ENCODE measurements around the gene PSMD10. TPM values are rescaled to one million over a fixed set of nuclear protein-coding genes. Genes with fewer than 3 reads are reported as not detected.

The PSMD10 gene
- polyA plus RNA-seq, 3 donors from 2014 or later = 62.8 to 125 (median 82.2) TPM

DNA sequence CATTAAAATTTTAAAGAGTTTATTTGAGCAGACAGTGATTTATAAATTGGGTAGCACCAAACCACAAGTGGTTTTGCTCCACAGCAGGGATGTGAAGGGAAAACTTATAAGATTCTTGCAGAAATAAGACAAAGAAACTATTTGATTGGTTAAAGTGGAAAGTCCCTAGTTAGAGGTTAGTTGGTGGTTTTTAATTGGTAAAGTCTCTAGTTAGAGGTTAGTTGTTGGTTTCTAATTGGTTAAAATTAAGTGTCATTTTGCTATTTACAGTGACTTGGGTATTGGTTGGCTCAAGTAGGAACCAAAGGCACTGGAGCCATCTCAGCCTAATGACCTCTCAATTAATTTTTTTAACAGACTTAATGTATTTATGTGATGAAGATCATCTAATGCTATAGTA lies 23.2 kb upstream of the PSMD10 start:
- no peak for DNase-seq
- Mint-ChIP-seq H3K27me3 (ENCODE audit: low read depth in 3 of 3) (peaks cover 0 to 2% (median 0%) of the 10 kb centered on the region in 3 donors), H3K4me3 (no peak overlapping the region), H3K27ac (no peak overlapping the region), H3K9me3 (no peaks in the 10 kb centered on the region), H3K36me3 (no peaks in the 10 kb centered on the region), H3K4me1 (no peaks in the 10 kb centered on the region)

DNA sequence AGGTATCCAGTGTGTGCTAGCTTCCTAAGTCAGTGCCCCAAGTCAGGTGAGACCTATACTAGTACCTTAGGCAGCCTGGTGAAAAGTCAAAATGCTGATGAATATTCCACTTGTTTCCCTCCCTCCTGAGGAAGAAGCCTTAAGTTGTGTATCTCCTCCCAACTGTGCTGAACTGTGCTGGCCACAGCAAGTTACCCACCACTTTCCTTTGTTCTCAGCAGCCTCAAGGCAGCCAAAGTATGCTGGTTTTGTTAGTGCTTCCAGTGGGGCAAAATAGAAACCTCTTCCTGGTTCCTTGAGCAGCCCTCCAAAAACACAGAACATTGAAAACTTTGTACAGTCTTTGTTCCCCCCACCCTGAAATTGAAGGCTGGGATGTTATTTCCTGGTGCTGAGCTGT lies 14.1 kb upstream of the PSMD10 start:
- Mint-ChIP-seq H3K27ac (peak overlapping the region in 1 of 6 donors; percentile 9), H3K27me3 (ENCODE audit: low read depth in 3 of 3) (peaks cover 1 to 8% (median 7%) of the 10 kb centered on the region in 3 donors), H3K36me3 (peaks cover 0 to 4% (median 0%) of the 10 kb centered on the region in 3 donors), H3K9me3 (no peaks in the 10 kb centered on the region), H3K4me1 (peaks cover 0 to 6% of the 10 kb centered on the region in 2 donors), H3K4me3 (no peak overlapping the region)
- DNase-seq = no peak

DNA sequence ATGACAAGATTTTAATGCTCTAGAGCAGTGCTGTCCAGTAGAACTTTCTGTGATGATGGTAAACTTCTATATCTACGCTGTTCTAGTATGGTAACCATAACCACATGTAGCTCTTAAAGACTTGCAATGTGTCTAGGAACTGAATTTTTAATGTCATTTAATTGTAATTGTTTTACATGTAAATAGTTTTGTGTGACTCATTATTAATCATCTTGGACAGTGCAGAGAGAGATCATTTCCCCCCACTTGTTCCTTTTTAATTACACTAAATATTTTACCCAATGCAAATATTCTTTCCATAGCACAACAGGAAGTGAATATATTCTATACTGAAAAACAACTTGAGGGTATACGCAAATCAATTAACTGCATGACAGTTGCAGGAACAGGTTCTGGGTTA lies 6.0 kb upstream of the PSMD10 start:
- Mint-ChIP-seq H3K9me3 (no peaks in the 10 kb centered on the region), H3K27ac (no peak overlapping the region), H3K36me3 (peaks cover 0 to 4% (median 0%) of the 10 kb centered on the region in 3 donors), H3K4me3 (no peak overlapping the region), H3K4me1 (peaks cover 0 to under 1% of the 10 kb centered on the region in 2 donors), H3K27me3 (ENCODE audit: low read depth in 3 of 3) (peaks cover 0 to 5% (median 0%) of the 10 kb centered on the region in 3 donors)
- no peak for DNase-seq

DNA sequence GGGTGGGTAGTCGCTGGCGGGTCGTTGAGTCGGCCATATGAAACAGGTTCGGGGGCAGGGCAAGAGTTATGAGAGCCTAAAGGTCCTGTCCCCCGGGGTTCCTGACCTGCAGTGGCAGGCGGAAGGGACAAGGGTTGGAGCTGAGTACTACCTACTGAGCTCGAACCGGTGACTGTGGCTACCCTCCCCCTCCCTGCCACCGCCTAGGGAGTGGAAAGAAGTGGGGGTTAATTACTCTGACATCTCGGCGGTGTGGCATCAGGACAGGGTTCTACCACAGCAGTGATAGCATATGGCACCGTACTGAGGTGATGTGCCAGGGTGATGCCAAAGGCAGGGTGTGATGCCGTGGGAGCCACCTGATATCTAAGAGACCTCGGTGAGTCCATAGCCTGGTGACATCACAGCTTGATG lies 543 bp upstream of the PSMD10 start:
- no peak overlapping the region for H3K27ac Mint-ChIP-seq
- no peaks in the 10 kb centered on the region for H3K27me3 Mint-ChIP-seq (ENCODE audit: low read depth in 3 of 3)
- no peak overlapping the region for H3K4me3 Mint-ChIP-seq
- H3K4me1 Mint-ChIP-seq = peaks cover 2 to 12% of the 10 kb centered on the region in 2 donors
- no peaks in the 10 kb centered on the region for H3K36me3 Mint-ChIP-seq
- no peaks in the 10 kb centered on the region for H3K9me3 Mint-ChIP-seq
- no peak for DNase-seq

DNA sequence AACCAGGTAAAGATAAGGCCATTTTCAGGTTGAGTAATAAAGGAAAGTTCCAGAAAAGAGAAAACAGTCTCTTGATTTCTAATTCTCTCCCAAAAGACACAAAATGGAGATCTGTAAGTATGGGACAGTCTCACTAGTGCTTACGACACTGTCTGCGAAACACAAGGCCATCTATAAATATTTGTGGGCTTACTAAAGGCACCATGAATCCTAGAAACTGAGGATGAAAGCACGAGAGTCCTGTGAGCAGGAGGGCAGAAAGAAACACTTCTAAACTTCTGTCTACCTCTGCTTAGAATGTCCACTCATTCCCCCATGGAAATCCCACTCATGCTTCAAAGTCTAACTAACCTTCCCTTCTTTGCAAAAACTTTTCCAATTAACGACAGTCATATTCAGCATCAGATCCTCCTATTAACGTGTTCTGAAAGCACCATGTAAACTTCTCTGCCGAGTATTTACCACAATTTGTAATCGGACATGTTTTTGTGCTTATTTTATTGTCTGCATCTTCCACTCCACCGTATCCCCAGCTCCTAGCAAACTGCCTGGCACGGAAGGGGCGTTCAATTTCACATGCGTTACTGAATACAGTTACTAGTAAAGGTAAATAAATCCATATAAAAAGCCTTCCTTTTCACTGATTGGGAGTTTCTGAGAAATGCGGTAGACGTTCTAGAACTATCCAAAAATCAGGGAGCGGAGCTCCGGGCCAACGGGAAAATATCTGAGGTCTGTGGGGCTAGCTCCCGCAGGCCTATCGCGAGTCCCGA lies 665 bp downstream of the PSMD10 start:
- Mint-ChIP-seq H3K4me3 (no peak overlapping the region), H3K36me3 (no peaks in the 10 kb centered on the region), H3K27me3 (ENCODE audit: low read depth in 3 of 3) (no peaks in the 10 kb centered on the region), H3K9me3 (no peaks in the 10 kb centered on the region), H3K4me1 (peaks cover 2 to 12% of the 10 kb centered on the region in 2 donors), H3K27ac (no peak overlapping the region)
- DNase-seq = no peak

DNA sequence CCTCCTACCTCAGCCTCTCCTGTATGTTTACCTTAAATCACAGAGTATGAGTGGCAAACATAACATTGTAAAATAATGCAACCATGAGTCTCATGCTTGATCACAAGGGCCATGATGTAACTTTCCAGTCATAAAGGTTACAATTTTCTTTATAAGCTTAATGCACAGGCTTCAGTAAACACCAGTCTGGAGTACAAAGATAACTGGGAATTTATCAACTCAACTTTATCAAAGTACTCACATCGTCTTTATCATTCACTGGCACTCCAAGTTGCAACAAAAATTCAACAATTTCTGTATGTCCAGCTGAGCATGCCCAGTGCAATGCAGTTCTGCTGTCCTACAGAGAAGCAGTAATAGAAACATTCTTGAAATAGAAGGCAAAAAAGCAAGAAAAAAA lies 2.8 kb downstream of the PSMD10 start:
- Mint-ChIP-seq H3K36me3 (peaks cover 0 to 5% (median 3%) of the 10 kb centered on the region in 3 donors), H3K4me3 (peak overlapping the region in 1 of 5 donors; percentile 30), H3K27me3 (ENCODE audit: low read depth in 3 of 3) (no peaks in the 10 kb centered on the region), H3K27ac (no peak overlapping the region), H3K4me1 (peaks cover 2 to 12% of the 10 kb centered on the region in 2 donors), H3K9me3 (no peaks in the 10 kb centered on the region)
- DNase-seq = no peak

DNA sequence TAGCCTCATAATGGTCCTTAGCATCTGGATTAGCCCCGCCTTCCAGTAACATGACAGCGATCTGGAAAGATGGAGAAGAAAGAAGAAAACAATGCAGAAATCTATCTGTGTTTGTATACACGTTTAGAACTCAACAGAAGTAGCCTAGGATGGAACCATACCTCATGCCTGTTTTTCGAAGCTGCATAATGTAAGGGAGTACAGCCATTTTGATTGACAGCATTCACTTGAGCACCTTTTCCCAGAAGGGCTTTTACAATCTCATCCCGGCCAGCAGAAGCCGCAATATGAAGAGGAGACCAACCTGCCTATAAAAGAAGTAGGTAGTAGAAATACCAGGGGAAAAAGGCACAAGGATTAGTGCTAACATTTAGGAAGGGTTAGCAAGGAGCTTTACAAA lies 3.5 kb downstream of the PSMD10 start:
- H3K27me3 Mint-ChIP-seq (ENCODE audit: low read depth in 3 of 3) = no peaks in the 10 kb centered on the region
- no peaks in the 10 kb centered on the region for H3K9me3 Mint-ChIP-seq
- peaks cover 0 to 5% (median 3%) of the 10 kb centered on the region in 3 donors for H3K36me3 Mint-ChIP-seq
- no peak overlapping the region for H3K4me3 Mint-ChIP-seq
- H3K27ac Mint-ChIP-seq = no peak overlapping the region
- peaks cover 2 to 12% of the 10 kb centered on the region in 2 donors for H3K4me1 Mint-ChIP-seq
- no peak for DNase-seq

DNA sequence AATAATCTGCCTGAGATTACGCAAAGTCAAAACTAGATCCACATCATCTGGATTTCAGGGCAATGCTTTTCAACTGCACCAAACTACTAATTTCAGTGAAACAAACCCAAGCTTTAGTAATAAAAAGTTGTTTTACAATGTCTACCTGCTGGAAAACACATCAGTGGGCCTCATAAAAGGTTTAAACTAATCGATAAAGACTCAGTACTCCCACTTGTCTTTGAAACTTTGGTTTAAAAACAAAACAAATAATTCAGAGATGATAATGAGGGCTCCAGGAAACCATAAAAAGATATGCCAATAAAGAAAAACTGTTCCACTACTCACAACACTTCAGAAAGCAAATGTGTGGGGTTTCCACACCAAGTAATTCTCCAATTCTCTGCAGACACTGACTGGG lies 10.2 kb downstream of the PSMD10 start:
- Mint-ChIP-seq H3K36me3 (peaks cover 0 to 5% (median 3%) of the 10 kb centered on the region in 3 donors), H3K27ac (no peak overlapping the region), H3K4me1 (no peaks in the 10 kb centered on the region)

DNA sequence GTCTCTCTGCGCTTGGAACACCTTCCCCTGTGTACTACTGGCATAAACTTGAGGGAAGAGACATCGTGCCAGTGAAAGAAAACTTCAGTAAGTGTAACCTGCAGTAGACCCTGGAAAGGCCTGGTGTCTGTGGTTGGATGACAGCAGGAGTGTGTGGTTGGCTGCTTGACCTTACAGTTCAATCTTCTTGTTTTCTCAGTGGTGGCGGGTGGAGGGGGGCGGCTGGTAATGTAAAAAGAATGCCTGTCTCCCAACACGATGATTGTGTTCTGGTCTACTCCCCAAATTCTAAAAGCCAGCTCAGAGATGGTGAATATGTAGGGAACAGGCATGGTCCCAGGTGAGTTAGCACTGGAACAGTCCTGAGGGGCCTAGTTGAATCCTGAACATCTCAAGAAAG lies 18.6 kb downstream of the PSMD10 start:
- Mint-ChIP-seq H3K27me3 (ENCODE audit: low read depth in 3 of 3) (peaks cover 0 to 5% (median 3%) of the 10 kb centered on the region in 3 donors), H3K9me3 (no peaks in the 10 kb centered on the region), H3K4me1 (no peaks in the 10 kb centered on the region), H3K27ac (no peak overlapping the region), H3K36me3 (no peaks in the 10 kb centered on the region), H3K4me3 (no peak overlapping the region)
- DNase-seq = no peak

More for the DNA sequence above, 10.2 kb downstream of the PSMD10 start:
- no peaks in the 10 kb centered on the region for H3K9me3 Mint-ChIP-seq
- H3K27me3 Mint-ChIP-seq (ENCODE audit: low read depth in 3 of 3) = peaks cover 0 to 4% (median 0%) of the 10 kb centered on the region in 3 donors
- no peak for DNase-seq
- no peak overlapping the region for H3K4me3 Mint-ChIP-seq

DNA sequence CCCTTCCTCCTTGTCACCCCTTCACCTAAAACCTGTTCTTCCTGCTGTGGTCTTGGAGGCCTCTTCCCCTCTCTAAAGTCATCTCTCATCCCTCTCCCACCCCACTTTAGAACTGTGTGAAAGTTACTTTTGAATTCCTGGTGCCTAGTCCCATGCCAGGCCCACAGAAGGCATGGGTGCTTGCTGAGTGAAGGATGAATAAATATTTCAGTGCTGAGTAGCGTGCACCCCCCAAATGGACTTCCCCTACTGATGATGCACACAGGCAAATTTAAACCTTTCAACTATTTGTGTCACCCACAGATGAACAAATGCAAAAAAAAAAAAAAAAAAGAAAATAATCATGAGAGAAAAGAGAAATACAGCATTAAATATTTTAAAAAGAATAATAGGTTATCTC lies 19.8 kb downstream of the PSMD10 start:
- no peaks in the 10 kb centered on the region for H3K9me3 Mint-ChIP-seq
- DNase-seq = no peak
- H3K27ac Mint-ChIP-seq = no peak overlapping the region
- H3K4me1 Mint-ChIP-seq = no peaks in the 10 kb centered on the region
- H3K27me3 Mint-ChIP-seq (ENCODE audit: low read depth in 3 of 3) = peaks cover 0 to 5% (median 3%) of the 10 kb centered on the region in 3 donors
- H3K36me3 Mint-ChIP-seq = no peaks in the 10 kb centered on the region
- H3K4me3 Mint-ChIP-seq = no peak overlapping the region

DNA sequence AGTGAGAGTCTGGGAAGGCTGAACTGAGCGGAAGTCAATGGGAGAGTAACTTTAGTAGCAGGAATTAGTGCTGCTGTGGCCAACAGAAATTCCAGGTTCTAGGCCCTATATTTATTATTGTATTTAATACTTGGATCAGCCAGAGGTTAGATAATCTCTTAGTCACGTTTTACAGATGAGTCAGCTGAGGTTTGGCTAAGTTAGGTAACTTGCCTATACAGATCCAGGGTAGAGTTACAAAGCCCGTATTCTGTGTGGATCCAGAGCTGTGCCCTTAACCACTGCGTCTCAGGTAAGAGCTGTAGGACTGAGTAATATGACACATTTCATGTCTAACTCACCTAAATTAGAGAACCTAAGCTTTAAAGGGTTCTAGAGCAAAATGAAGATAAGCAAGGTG lies 20.5 kb downstream of the PSMD10 start:
- no peaks in the 10 kb centered on the region for H3K4me1 Mint-ChIP-seq
- H3K27ac Mint-ChIP-seq = no peak overlapping the region
- H3K27me3 Mint-ChIP-seq (ENCODE audit: low read depth in 3 of 3) = peaks cover 0 to 5% (median 5%) of the 10 kb centered on the region in 3 donors
- no peak overlapping the region for H3K4me3 Mint-ChIP-seq
- H3K36me3 Mint-ChIP-seq = no peaks in the 10 kb centered on the region
- no peak for DNase-seq
- H3K9me3 Mint-ChIP-seq = no peaks in the 10 kb centered on the region

DNA sequence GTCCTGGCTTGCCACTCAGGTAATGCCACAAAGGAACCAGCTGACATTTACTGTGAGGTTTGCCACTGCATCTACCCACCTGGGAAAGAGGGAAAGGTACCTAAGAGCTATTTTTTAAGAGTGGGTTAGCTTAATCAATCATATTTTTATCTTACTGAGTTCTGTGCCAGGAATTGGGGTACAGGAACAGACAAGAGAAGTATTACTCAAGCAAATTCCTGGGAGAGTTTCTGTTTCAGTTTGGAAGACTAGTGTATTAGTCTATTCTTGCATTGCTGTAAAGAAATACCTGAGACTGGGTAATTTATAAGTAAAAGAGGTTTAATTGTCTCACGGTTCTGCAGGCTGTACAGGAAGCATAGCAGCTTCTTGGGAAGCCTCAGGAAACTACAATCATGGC lies 23.2 kb downstream of the PSMD10 start:
- no peak overlapping the region for H3K27ac Mint-ChIP-seq
- no peak for DNase-seq
- H3K4me1 Mint-ChIP-seq = no peaks in the 10 kb centered on the region
- H3K27me3 Mint-ChIP-seq (ENCODE audit: low read depth in 3 of 3) = peaks cover 0 to 8% (median 5%) of the 10 kb centered on the region in 3 donors
- H3K9me3 Mint-ChIP-seq = peaks cover 0 to 1% (median 0%) of the 10 kb centered on the region in 6 donors
- H3K36me3 Mint-ChIP-seq = no peaks in the 10 kb centered on the region
- no peak overlapping the region for H3K4me3 Mint-ChIP-seq

DNA sequence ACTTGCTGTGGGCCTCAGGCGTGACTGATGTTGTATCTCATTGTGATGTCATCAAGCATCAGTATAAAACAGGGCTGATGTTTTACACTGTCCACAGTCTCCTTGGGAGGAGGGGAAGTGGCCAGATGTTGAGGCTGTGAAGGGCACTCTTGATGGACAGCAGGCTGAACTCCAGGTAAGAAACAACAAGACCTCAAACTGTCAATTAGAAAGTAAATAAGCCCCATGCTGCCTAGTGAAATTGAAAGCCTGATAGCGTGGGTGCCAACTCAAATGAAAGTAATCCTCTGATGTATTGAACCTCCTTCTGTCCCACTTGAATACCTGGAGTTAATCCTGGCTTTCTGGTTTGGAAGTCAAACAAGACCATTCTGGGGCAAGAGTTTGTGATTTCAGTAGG lies 26.7 kb downstream of the PSMD10 start:
- peaks cover 0 to 1% (median 0%) of the 10 kb centered on the region in 6 donors for H3K9me3 Mint-ChIP-seq
- H3K27ac Mint-ChIP-seq = no peak overlapping the region
- no peak overlapping the region for H3K4me3 Mint-ChIP-seq
- peaks cover 0 to 6% (median 5%) of the 10 kb centered on the region in 3 donors for H3K27me3 Mint-ChIP-seq (ENCODE audit: low read depth in 3 of 3)
- no peaks in the 10 kb centered on the region for H3K4me1 Mint-ChIP-seq
- H3K36me3 Mint-ChIP-seq = no peaks in the 10 kb centered on the region
- no peak for DNase-seq

DNA sequence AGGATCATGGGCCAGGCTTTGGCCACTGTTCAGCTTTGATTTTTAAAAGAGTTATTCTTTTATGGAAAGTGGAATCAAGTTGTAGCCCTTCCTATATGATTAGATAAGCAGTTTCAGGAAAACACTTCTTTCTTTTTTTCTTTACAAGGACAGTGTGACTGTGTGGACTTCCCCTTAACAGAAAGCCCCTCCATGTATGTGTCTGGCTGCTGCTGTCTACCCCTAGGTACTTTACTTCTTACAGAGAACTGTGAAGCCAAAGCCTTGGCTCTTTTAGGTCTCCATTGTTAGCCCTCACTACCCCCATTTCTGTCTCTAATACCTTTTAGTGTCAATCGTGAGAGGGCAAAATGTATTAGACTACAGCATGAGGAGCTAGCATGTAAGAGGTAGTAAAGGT lies 27.3 kb downstream of the PSMD10 start:
- Mint-ChIP-seq H3K27me3 (ENCODE audit: low read depth in 3 of 3) (peaks cover 0 to 5% (median 2%) of the 10 kb centered on the region in 3 donors), H3K4me1 (no peaks in the 10 kb centered on the region), H3K27ac (no peak overlapping the region), H3K9me3 (peaks cover 0 to 1% (median 0%) of the 10 kb centered on the region in 6 donors), H3K36me3 (no peaks in the 10 kb centered on the region), H3K4me3 (no peak overlapping the region)
- DNase-seq = no peak

DNA sequence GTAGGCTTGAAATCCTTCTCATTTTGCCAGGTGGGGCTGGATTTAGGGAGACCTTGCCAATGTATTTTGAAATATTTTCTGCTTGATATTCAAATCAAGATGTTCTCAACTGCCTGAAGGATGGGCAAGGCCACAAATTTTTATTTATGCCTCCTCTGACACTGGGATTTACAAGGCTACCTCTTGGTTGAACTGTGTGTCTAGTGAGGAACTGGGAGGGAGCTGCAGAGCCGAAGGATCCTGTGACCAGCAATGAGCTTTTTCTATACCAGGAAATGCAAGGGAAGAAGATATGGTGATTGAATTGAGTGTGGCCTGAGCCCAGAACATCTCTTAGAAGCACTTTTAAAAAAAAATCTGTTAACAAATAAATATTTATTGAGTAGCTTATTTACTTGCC lies 31.5 kb downstream of the PSMD10 start:
- no peak for DNase-seq
- Mint-ChIP-seq H3K27me3 (ENCODE audit: low read depth in 3 of 3) (peaks cover 0 to 7% (median 3%) of the 10 kb centered on the region in 3 donors), H3K4me3 (no peak overlapping the region), H3K9me3 (peaks cover 0 to 1% (median 0%) of the 10 kb centered on the region in 6 donors), H3K36me3 (no peaks in the 10 kb centered on the region), H3K4me1 (no peaks in the 10 kb centered on the region), H3K27ac (no peak overlapping the region)
